NT2/D1 (cell line): ENCODE data around the gene KCNA1.

Experiments used
- YY1 ChIP-seq: IDR thresholded peaks from 2 replicates; pipeline ENCODE4 v1.6.1; 2011; ENCODE audit not compliant: insufficient read length, insufficient read depth
- ZNF274 ChIP-seq: IDR thresholded peaks from 2 replicates; pipeline ENCODE4 v1.6.1; 2011; ENCODE audit warnings: mild to moderate bottlenecking, low read depth, low read length

GRCh38 chr12:4905316-4905715, 4.4 kb upstream of the KCNA1 start:
- TF ChIP-seq YY1, result no peak
- no peak for TF ChIP-seq ZNF274
